IMR-90 (cell line): Measurements from ENCODE around the gene CST9L. TPM values are rescaled to one million over a fixed set of nuclear protein-coding genes. Genes with fewer than 3 reads are reported as not detected.

Experiments used
- ATAC-seq: fragments of 200-7000 bp; cut with Tn5 transposase; 2 replicates; pipeline ENCODE4 v1.9.1; 2020; ENCODE audit warnings: low read depth, mild to moderate bottlenecking, moderate library complexity
- BruUV-seq: library from RNA; stranded (reverse); fragments of 400-500 nt; replicated peaks from 2 replicates; lab custom pipeline; 2021; lab: Mats Ljungman, UMichigan
- CTCF ChIA-PET: fragments of 300-600 bp; formaldehyde crosslinking; extraction: SDS; loops from one replicate; lab custom pipeline; 2021; ENCODE audit warnings: antibody characterized with exemption; lab: Yijun Ruan, JAX
- POLR2A ChIA-PET: fragments of 300-600 bp; sonication (Branson Sonifier 250); formaldehyde crosslinking; loops from one replicate; lab custom pipeline; 2022; ENCODE audit warnings: antibody characterized with exemption; ENCODE audit not compliant: unreplicated experiment; lab: Charles Lee
- DNase-seq: peaks from one replicate; pipeline ENCODE4 v3.0.0; 2013
- H2AFZ ChIP-seq: replicated peaks from 2 replicates; pipeline ENCODE3; 2013; ENCODE audit warnings: low read length, mild to moderate bottlenecking; ENCODE audit not compliant: poor library complexity
- H2AK5ac ChIP-seq: 2 replicates; pipeline ENCODE4 v1.6.1; 2013; ENCODE audit warnings: low read depth, low read length, inconsistent platforms
- H2AK9ac ChIP-seq: replicated peaks from 2 replicates; pipeline ENCODE3; 2013; ENCODE audit warnings: mild to moderate bottlenecking, low read depth, low read length, moderate library complexity; ENCODE audit not compliant: poor library complexity
- H2BK120ac ChIP-seq: 2 replicates; pipeline ENCODE4 v1.6.1; 2013; ENCODE audit warnings: low read depth, low read length, inconsistent platforms
- H2BK15ac ChIP-seq: 3 replicates; pipeline ENCODE4 v1.6.1; 2013; ENCODE audit warnings: low read depth, low read length, inconsistent platforms
- H2BK20ac ChIP-seq: 2 replicates; pipeline ENCODE4 v1.6.1; 2013; ENCODE audit warnings: low read depth, mild to moderate bottlenecking, inconsistent platforms, low read length, moderate library complexity
- H2BK5ac ChIP-seq: 2 replicates; pipeline ENCODE4 v1.6.1; 2013; ENCODE audit warnings: mild to moderate bottlenecking, low read depth, low read length, inconsistent platforms; ENCODE audit not compliant: poor library complexity, severe bottlenecking
- H3K14ac ChIP-seq: replicated peaks from 2 replicates; pipeline ENCODE4 v1.6.1; 2013; ENCODE audit warnings: low read depth, low read length, inconsistent platforms
- H3K18ac ChIP-seq: 2 replicates; pipeline ENCODE4 v1.6.1; 2013; ENCODE audit warnings: low read depth, low read length, control low read depth
- H3K23ac ChIP-seq: 2 replicates; pipeline ENCODE4 v1.6.1; 2013; ENCODE audit warnings: low read depth, low read length, inconsistent platforms
- H3K27ac ChIP-seq: 2 replicates; pipeline ENCODE4 v1.5.1; 2013; ENCODE audit warnings: mild to moderate bottlenecking, control low read depth, low read length; ENCODE audit not compliant: insufficient read depth
- H3K27me3 ChIP-seq: 2 replicates; pipeline ENCODE4 v1.6.1; 2013; ENCODE audit warnings: low read length; ENCODE audit not compliant: control insufficient read depth, insufficient read depth
- H3K36me3 ChIP-seq: 2 replicates; pipeline ENCODE4 v1.6.1; 2013; ENCODE audit warnings: low read length, mixed read lengths; ENCODE audit not compliant: control insufficient read depth, insufficient read depth
- H3K4ac ChIP-seq: 2 replicates; pipeline ENCODE4 v1.6.1; 2013; ENCODE audit warnings: low read depth, low read length, inconsistent platforms
- H3K4me1 ChIP-seq: 2 replicates; pipeline ENCODE4 v1.6.1; 2013; ENCODE audit warnings: low read length, mixed read lengths; ENCODE audit not compliant: control insufficient read depth, insufficient read depth
- H3K4me2 ChIP-seq: 2 replicates; pipeline ENCODE4 v1.6.1; 2013; ENCODE audit warnings: low read depth, mild to moderate bottlenecking, control low read depth, low read length, moderate library complexity
- H3K4me3 ChIP-seq: 2 replicates; pipeline ENCODE4 v1.5.1; 2013; ENCODE audit warnings: low read depth, mild to moderate bottlenecking, control low read depth, low read length, moderate library complexity; ENCODE audit not compliant: insufficient read depth
- H3K56ac ChIP-seq: 2 replicates; pipeline ENCODE4 v1.6.1; 2013; ENCODE audit warnings: low read length, inconsistent platforms; ENCODE audit not compliant: insufficient read depth; ENCODE audit errors: extremely low read depth
- H3K79me1 ChIP-seq, 2 experiments: 2 replicates each; pipeline ENCODE4 v1.6.1; 2013; ENCODE audit warnings: low read length in 2 of 2, inconsistent platforms in 1 of 2, low read depth in 1 of 2
- H3K9ac ChIP-seq: 2 replicates; pipeline ENCODE4 v1.6.1; 2013; ENCODE audit warnings: low read depth, low read length, control low read depth
- H3K9me1 ChIP-seq: 2 replicates; pipeline ENCODE4 v1.6.1; 2013; ENCODE audit warnings: low read length, inconsistent platforms; ENCODE audit not compliant: insufficient read depth
- H3K9me3 ChIP-seq: 2 replicates; pipeline ENCODE4 v1.6.1; 2013; ENCODE audit warnings: low read length; ENCODE audit not compliant: control insufficient read depth, insufficient read depth
- H4K20me1 ChIP-seq: 2 replicates; pipeline ENCODE4 v1.6.1; 2013; ENCODE audit warnings: low read length, inconsistent platforms; ENCODE audit not compliant: insufficient read depth
- H4K5ac ChIP-seq: 2 replicates; pipeline ENCODE4 v1.6.1; 2013; ENCODE audit warnings: mild to moderate bottlenecking, low read depth, low read length, control low read depth
- H4K8ac ChIP-seq, 2 experiments: 2 replicates each; pipeline ENCODE4 v1.6.1; 2013; ENCODE audit warnings: low read depth in 2 of 2, low read length in 2 of 2, control low read depth in 1 of 2, inconsistent platforms in 1 of 2
- H4K91ac ChIP-seq: 2 replicates; pipeline ENCODE4 v1.6.1; 2013; ENCODE audit warnings: low read depth, low read length, inconsistent platforms; ENCODE audit not compliant: insufficient read depth
- CEBPB ChIP-seq: IDR thresholded peaks from 2 replicates; pipeline ENCODE4 v1.6.1; 2012; ENCODE audit warnings: low read depth, low read length, improper control_type of control experiment
- CHD1 ChIP-seq: IDR thresholded peaks from 2 replicates; pipeline ENCODE4 v1.6.1; 2012; ENCODE audit warnings: low read depth, low read length, improper control_type of control experiment
- ELK1 ChIP-seq: fragments of 150-350 bp; IDR thresholded peaks from 2 replicates; pipeline ENCODE4 v1.6.1; 2016; ENCODE audit warnings: low read depth, mild to moderate bottlenecking, low read length, moderate library complexity, borderline replicate concordance
- MAFK ChIP-seq: IDR thresholded peaks from 2 replicates; pipeline ENCODE4 v1.6.1; 2012; ENCODE audit warnings: low read depth, low read length, improper control_type of control experiment
- MXI1 ChIP-seq: IDR thresholded peaks from 2 replicates; pipeline ENCODE4 v1.6.1; 2012; ENCODE audit warnings: low read depth, mild to moderate bottlenecking, low read length, moderate library complexity, borderline replicate concordance
- POLR2A ChIP-seq: IDR thresholded peaks from 2 replicates; pipeline ENCODE4 v1.6.1; 2012; ENCODE audit warnings: mild to moderate bottlenecking, low read depth, low read length
- RAD21 ChIP-seq: IDR thresholded peaks from 2 replicates; pipeline ENCODE4 v1.6.1; 2012; ENCODE audit warnings: low read length, improper control_type of control experiment
- RCOR1 ChIP-seq: IDR thresholded peaks from 2 replicates; pipeline ENCODE4 v1.6.1; 2012; ENCODE audit warnings: mild to moderate bottlenecking, low read length, improper control_type of control experiment; ENCODE audit not compliant: insufficient replicate concordance
- USF2 ChIP-seq: fragments of 150-350 bp; IDR thresholded peaks from 2 replicates; pipeline ENCODE4 v1.6.1; 2017; ENCODE audit warnings: mild to moderate bottlenecking, antibody characterized with exemption, low read length, low read depth
- WGBS, 2 experiments: methylation state at CpG; one replicate each; pipeline versions ENCODE4 v1.1.5 to v1.1.7; 2013; ENCODE audit warnings: missing lambda C conversion rate in 2 of 2; ENCODE audit not compliant: insufficient read length in 1 of 2; ENCODE audit errors: extremely low coverage in 2 of 2; 5-methylcytosine and 5-hydroxymethylcytosine counted together
- dilution Hi-C: fragments of 300-500 bp; cut with HindIII; formaldehyde crosslinking; loops from one replicate; pipeline ENCODE4 v1.14.3; 2018; ENCODE audit warnings: low sequenced_read_pairs; ENCODE audit not compliant: unreplicated experiment
- in situ Hi-C: fragments of 300-500 bp; cut with MboI; formaldehyde crosslinking; loops from 3 replicates; pipeline ENCODE4 v1.14.3; 2019; ENCODE audit warnings: low sequenced_read_pairs, inconsistent platforms, mixed read lengths
- intact Hi-C: fragments of 100-400 bp; cut with micrococcal nuclease; formaldehyde crosslinking; loops from 2 replicates; pipeline ENCODE4 v1.10.0; 2022
- polyA plus RNA-seq, 3 experiments: library from polyadenylated mRNA; depleted of rRNA; stranded (reverse); fragments of >200 nt; gene quantifications; 2 replicates each; pipeline ENCODE4 v1.2.3, GENCODE V29; 2012; ENCODE audit warnings: low replicate concordance in 1 of 3
- total RNA-seq: library from RNA; depleted of rRNA; stranded (reverse); fragments of >200 nt; gene quantifications from 2 replicates; pipeline ENCODE4 v1.2.3, GENCODE V29; 2012

Gene CST9L
- total and polyA plus RNA-seq, 2 of the 4 experiments (the other 2 are of a cell fraction), result not detected

GRCh38 chr20:23541330-23541729 lies 27.0 kb downstream of the CST9L start:
- POLR2A ChIA-PET, result no interaction called here
- no peak overlapping the region for H3K4ac ChIP-seq
- no peaks in the 10 kb centered on the region for H3K27me3 ChIP-seq
- in situ Hi-C loops (no loop called here), dilution Hi-C loops (no loop called here), intact Hi-C loops (no loop called here)
- no CpG with 5 or more reads among the region's 1 CpG for WGBS, 2 experiments
- no peak overlapping the region for H3K4me3 ChIP-seq
- H4K8ac ChIP-seq, result no peak overlapping the region
- H3K27ac ChIP-seq, result no peak overlapping the region
- TF ChIP-seq POLR2A, result no peak
- no peak for TF ChIP-seq CEBPB
- no peak for TF ChIP-seq MAFK
- TF ChIP-seq MXI1, result no peak
- TF ChIP-seq RCOR1, result no peak
- TF ChIP-seq USF2, result no peak
- no peak for TF ChIP-seq ELK1
- no peak for TF ChIP-seq RAD21
- TF ChIP-seq CHD1, result no peak
- H4K91ac ChIP-seq, result no peak overlapping the region
- ATAC-seq (no peak), DNase-seq (no peak)
- H2AK9ac ChIP-seq, result no peak overlapping the region
- no peaks in the 10 kb centered on the region; the same call in 1 of the 2 replicates for H3K9me1 ChIP-seq
- H2BK20ac ChIP-seq, result no peak overlapping the region
- no peaks in the 10 kb centered on the region for H3K79me1 ChIP-seq
- H3K4me1 ChIP-seq, result no peaks in the 10 kb centered on the region
- no peaks in the 10 kb centered on the region for H3K36me3 ChIP-seq
- H2AK5ac ChIP-seq, result no peak overlapping the region
- CTCF ChIA-PET, result no interaction called here
- no peak overlapping the region for H2BK5ac ChIP-seq
- no peaks in the 10 kb centered on the region for H3K9me3 ChIP-seq
- no TSS peak for BruUV-seq
- no peak overlapping the region for H2AFZ ChIP-seq
- no peak overlapping the region for H3K56ac ChIP-seq
- no peak overlapping the region for H2BK120ac ChIP-seq
- no peak overlapping the region for H3K14ac ChIP-seq
- H2BK15ac ChIP-seq, result no peak overlapping the region
- no peak overlapping the region for H3K23ac ChIP-seq
- H3K9ac ChIP-seq, result no peak overlapping the region
- H4K5ac ChIP-seq, result no peak overlapping the region
- H3K4me2 ChIP-seq, result no peak overlapping the region
- no peaks in the 10 kb centered on the region for H4K20me1 ChIP-seq
- H3K18ac ChIP-seq, result no peak overlapping the region
